K562 (cell line): Measurements from ENCODE around the gene NAT8L. TPM values are rescaled to one million over a fixed set of nuclear protein-coding genes. Genes with fewer than 3 reads are reported as not detected.

Source experiments
- ATAC-seq: fragments of 200-7000 bp; cut with Tn5 transposase; 3 replicates; pipeline ENCODE4 v1.9.1; 2020; ENCODE audit warnings: moderate library complexity
- BruUV-seq: library from RNA; stranded (reverse); fragments of 400-500 nt; replicated peaks from 2 replicates; lab custom pipeline; 2021; lab: Mats Ljungman, UMichigan
- CTCF ChIA-PET: fragments of 300-600 bp; formaldehyde crosslinking; extraction: SDS; loops from one replicate; lab custom pipeline; 2021; ENCODE audit warnings: low intra/inter-chr PET ratio; lab: Yijun Ruan, JAX
- POLR2A ChIA-PET: fragments of 300-600, 350-650 bp; sonication (Branson Sonifier 250); formaldehyde crosslinking; extraction: SDS; loops from one replicate; lab custom pipeline; 2021; ENCODE audit warnings: antibody characterized with exemption, inconsistent platforms; lab: Yijun Ruan, JAX
- DNase-seq, 4 experiments: peaks; one replicate each; pipeline versions ENCODE4 v3.0.0 to v3.0.0-alpha.2; 2011 to 2018; ENCODE audit warnings: low spot score in 3 of 4, mixed read lengths in 3 of 4; ENCODE audit errors: extremely low read depth in 1 of 4
- FAIRE-seq: peaks from 2 replicates; lab custom pipeline; 2011; peaks lifted over from hg19 to GRCh38; lab: Jason Lieb, UNC
- H2AFZ ChIP-seq: 2 replicates; pipeline ENCODE4 v1.6.0; 2011; ENCODE audit warnings: low read depth, low read length, control low read depth, inconsistent platforms
- H3K27ac ChIP-seq: fragments of 200-600 bp; 3 replicates; pipeline ENCODE4 v1.8.0; 2011; ENCODE audit warnings: low read depth, mild to moderate bottlenecking, control low read depth, inconsistent platforms, low read length, moderate library complexity, mixed read lengths; ENCODE audit errors: extremely low read depth
- H3K27me3 ChIP-seq, 2 experiments: fragments of 300-600 bp in 1 of 2; 2 replicates in 1 of 2; 3 replicates in 1 of 2; pipeline versions ENCODE4 v1.6.0 to v1.8.0; 2011; ENCODE audit warnings: inconsistent platforms in 2 of 2, low read length in 2 of 2, mild to moderate bottlenecking in 1 of 2, mixed read lengths in 1 of 2, moderate library complexity in 1 of 2; ENCODE audit not compliant: control insufficient read depth in 2 of 2, insufficient read depth in 2 of 2
- H3K36me3 ChIP-seq: fragments of 300-600 bp; 3 replicates; pipeline ENCODE4 v1.8.0; 2011; ENCODE audit warnings: mild to moderate bottlenecking, low read length, inconsistent platforms; ENCODE audit not compliant: control insufficient read depth, insufficient read depth
- H3K4me1 ChIP-seq, 2 experiments: fragments of 200-600 bp in 1 of 2; replicated peaks in 1 of 2; 2 replicates in 1 of 2; 3 replicates in 1 of 2; pipeline versions ENCODE4 v1.5.1 to v1.8.0; 2011; ENCODE audit warnings: inconsistent platforms in 2 of 2, low read length in 2 of 2, mild to moderate bottlenecking in 1 of 2, mixed read lengths in 1 of 2, moderate library complexity in 1 of 2; ENCODE audit not compliant: control insufficient read depth in 2 of 2, insufficient read depth in 2 of 2
- H3K4me2 ChIP-seq: 2 replicates; pipeline ENCODE4 v1.6.1; 2011; ENCODE audit warnings: low read length, control low read depth, inconsistent platforms, mixed read lengths; ENCODE audit not compliant: insufficient read depth
- H3K4me3 ChIP-seq: fragments of 200-600 bp; sonication (generic), shearing (Covaris generic); 2 replicates; pipeline ENCODE4 v1.5.1; 2016; ENCODE audit warnings: control low read depth, inconsistent platforms
- H3K79me2 ChIP-seq: fragments of 200-600 bp; 3 replicates; pipeline ENCODE4 v1.8.0; 2011; ENCODE audit warnings: low read length, inconsistent platforms; ENCODE audit not compliant: control insufficient read depth, insufficient read depth
- H3K9ac ChIP-seq, 2 experiments: 2 replicates each; pipeline versions ENCODE4 v1.6.0 to v1.6.1; 2011; ENCODE audit warnings: low read depth in 2 of 2, low read length in 2 of 2, control low read depth in 1 of 2, inconsistent platforms in 1 of 2, mild to moderate bottlenecking in 1 of 2, mixed read lengths in 1 of 2; ENCODE audit not compliant: insufficient read depth in 1 of 2
- H3K9me1 ChIP-seq: one replicate; pipeline ENCODE4 v1.6.0; 2011; ENCODE audit warnings: inconsistent platforms, mild to moderate bottlenecking, low read length, moderate library complexity; ENCODE audit not compliant: control insufficient read depth, insufficient read depth
- H3K9me3 ChIP-seq: replicated peaks from 2 replicates; pipeline ENCODE4 v1.5.1; 2011; ENCODE audit warnings: low read depth, low read length, inconsistent platforms; ENCODE audit not compliant: control insufficient read depth, insufficient read depth
- H4K20me1 ChIP-seq: replicated peaks from 2 replicates; pipeline ENCODE4 v1.6.1; 2011; ENCODE audit warnings: low read length, inconsistent platforms, mixed read lengths; ENCODE audit not compliant: control insufficient read depth, insufficient read depth
- E2F6 ChIP-seq, 2 experiments: IDR thresholded peaks; 2 replicates each; pipeline ENCODE4 v1.6.1; 2011; ENCODE audit warnings: borderline replicate concordance in 1 of 2, control low read depth in 1 of 2, low read depth in 1 of 2, low read length in 1 of 2, mild to moderate bottlenecking in 1 of 2, mixed read lengths in 1 of 2, moderate library complexity in 1 of 2; ENCODE audit not compliant: insufficient read depth in 1 of 2, insufficient read length in 1 of 2, poor library complexity in 1 of 2, severe bottlenecking in 1 of 2; ENCODE audit errors: extremely low read depth in 1 of 2
- FOS ChIP-seq: IDR thresholded peaks from 3 replicates; pipeline ENCODE4 v1.6.1; 2011; ENCODE audit not compliant: insufficient read length; ENCODE audit errors: extremely low read depth
- GABPB2 ChIP-seq: fragments of 250-450 bp; sonication (Bioruptor Pico); conservative IDR thresholded peaks from 2 replicates; pipeline ENCODE4 v1.5.1; 2021; ENCODE audit warnings: mild to moderate bottlenecking
- L3MBTL2 ChIP-seq: fragments of 450-650 bp; IDR thresholded peaks from 2 replicates; pipeline ENCODE4 v1.6.1; 2016; ENCODE audit warnings: mild to moderate bottlenecking, moderate library complexity
- NRF1 ChIP-seq, 2 experiments: fragments of 450-650 bp; IDR thresholded peaks in 1 of 2; conservative IDR thresholded peaks in 1 of 2; 2 replicates each; pipeline ENCODE4 v1.6.1; 2014; ENCODE audit warnings: mild to moderate bottlenecking in 2 of 2
- VEZF1 ChIP-seq: fragments of 200-800 bp; sonication (Bioruptor generic); IDR thresholded peaks from 2 replicates; pipeline ENCODE4 v1.6.1; 2017; ENCODE audit warnings: missing genetic modification characterization, missing compliant biosample characterization
- ZBTB11 ChIP-seq, 3 experiments: fragments of 200-800 bp in 1 of 3; fragments of 250-450 bp in 1 of 3; fragments of 450-650 bp in 1 of 3; sonication (Bioruptor Pico) in 1 of 3; sonication (Bioruptor generic) in 1 of 3; formaldehyde crosslinking in 1 of 3; IDR thresholded peaks; 2 replicates each; pipeline versions ENCODE4 v1.6.1 to v1.8.0; 2016 to 2022; ENCODE audit warnings: mild to moderate bottlenecking in 2 of 3, missing genetic modification characterization in 2 of 3, missing compliant biosample characterization in 1 of 3, moderate library complexity in 1 of 3
- ZBTB7A ChIP-seq: IDR thresholded peaks from 2 replicates; pipeline ENCODE4 v1.6.1; 2011; ENCODE audit warnings: low read depth, mild to moderate bottlenecking, low read length, moderate library complexity, borderline replicate concordance; ENCODE audit not compliant: control insufficient read depth
- ZNF12 ChIP-seq: sonication (generic); formaldehyde crosslinking; IDR thresholded peaks from 2 replicates; pipeline ENCODE4 v1.4.0; 2020; ENCODE audit warnings: mild to moderate bottlenecking, missing genetic modification reagents
- WGBS: fragments of 100-300 bp; shearing (Covaris generic); methylation state at CpG from one replicate; pipeline ENCODE4 v1.1.6; 2016; ENCODE audit warnings: low coverage, mixed read lengths; ENCODE audit not compliant: insufficient coverage; ENCODE audit errors: missing lambda C conversion rate; 5-methylcytosine and 5-hydroxymethylcytosine counted together
- in situ Hi-C: fragments of 300-500 bp; cut with MboI; formaldehyde crosslinking; loops from 4 replicates; pipeline ENCODE4 v1.15.0; 2018; ENCODE audit warnings: inconsistent platforms, mixed read lengths
- intact Hi-C: fragments of 100-400 bp; cut with micrococcal nuclease; formaldehyde crosslinking; loops from 2 replicates; pipeline ENCODE4 v1.14.2; 2022
- polyA plus RNA-seq, 8 experiments: library from polyadenylated mRNA; depleted of rRNA in 4 of 8; stranded (reverse) in 5 of 8; unstranded in 3 of 8; fragments of >200 nt; fragmentation: Nextera tagmentation in 2 of 8; fragmentation: Illumina TruSeq in 1 of 8; extraction: Ambion mirVana in 2 of 8; extraction: Trizol in 1 of 8; gene quantifications; 2 replicates each; pipeline versions ENCODE4 v1.2.1 to v1.2.3, GENCODE V29; 2011 to 2014; ENCODE audit warnings: inconsistent platforms in 1 of 8, missing spikeins in 1 of 8
- total RNA-seq, 7 experiments: library from RNA; depleted of rRNA in 6 of 7; stranded (reverse); fragments of >200 nt in 6 of 7; fragmentation: Illumina TruSeq in 2 of 7; extraction: Trizol in 2 of 7; gene quantifications; 2 replicates each; pipeline versions ENCODE4 v1.2.1 to v1.2.3, GENCODE V29; 2011 to 2021; ENCODE audit warnings: low replicate concordance in 1 of 7

NAT8L gene
- total and polyA plus RNA-seq, 9 of the 15 experiments (the other 6 are each of a cell fraction or from before 2014, with no cell fraction given): 0.06 to 11.0 (median 1.5) TPM

- TF ChIP-seq NRF1 (conservative IDR thresholded peaks at IDR 0.05 in 1 of 2, IDR thresholded peaks at IDR 0.05 in 1 of 2) (peak; percentile 96 to 97), GABPB2 (CRISPR knock-in tag) (no peak)
These were observed 17.6 kb upstream of the NAT8L start (continued) for GRCh38 chr4:2041239-2042130.

- no peaks in the 10 kb centered on the region for H4K20me1 ChIP-seq
- intact Hi-C loops: loop anchor here (5.0 kb wide), 1 partner anchor 35 kb away; the partner anchor contains the start of gene NELFA
- H3K9ac ChIP-seq: peak overlapping the region in 1 of 2 experiments; percentile 92; a peak in 1 of 4 replicates
- H3K9me1 ChIP-seq: no peaks in the 10 kb centered on the region
- peak overlapping the region; percentile 68 for H3K4me3 ChIP-seq
- BruUV-seq: no TSS peak
- H3K36me3 ChIP-seq: no peaks in the 10 kb centered on the region
- H3K27ac ChIP-seq: peak overlapping the region; percentile 58; the same call in 1 of the 3 replicates
- WGBS: 2% methylated on average over 12 of the region's 80 CpGs
- no peaks in the 10 kb centered on the region for H3K9me3 ChIP-seq
- peak; percentile 85 for ATAC-seq
- peak overlapping the region; percentile 68 for H3K4me2 ChIP-seq
- CTCF ChIA-PET: interaction anchor here (0.6 kb wide), 1 partner anchor 33 kb away, joined by 4 read pairs; no protein-coding TSS in a partner anchor
- no peaks in the 10 kb centered on the region for H3K27me3 ChIP-seq
- POLR2A ChIA-PET: no interaction called here
- H3K4me1 ChIP-seq: peaks cover 0 to 53% of the 10 kb centered on the region in 2 experiments; a peak in 2 of 5 replicates
- H2AFZ ChIP-seq: peak overlapping the region; percentile 89
- in situ Hi-C loops: no loop called here
- FAIRE-seq: no peak
- no peaks in the 10 kb centered on the region for H3K79me2 ChIP-seq
- peak; percentile 58 to 81 (median 76) for DNase-seq
- TF ChIP-seq ZBTB7A (peak; percentile 70; the same call in 1 of the 2 replicates), VEZF1 (CRISPR knock-in tag) (peak; percentile 94), E2F6 (IDR thresholded peaks at IDR 0.05; ENCODE audit: borderline replicate concordance in 1 of 2, extremely low read depth in 1 of 2, insufficient read depth in 1 of 2, insufficient read length in 1 of 2, low read depth in 1 of 2, low read length in 1 of 2, poor library complexity in 1 of 2, severe bottlenecking in 1 of 2) (peak; percentile 35 to 77), ZBTB11 (CRISPR knock-in tag; IDR thresholded peaks at IDR 0.05) (peak in 1 of 3 experiments; percentile 76; a peak in 2 of 6 replicates), L3MBTL2 (0 out of 2 replicates have a peak, but pooled peaks have one; percentile 23), FOS (no peak), ZNF12 (CRISPR knock-in tag) (peak; percentile 35; the same call in 1 of the 2 replicates)
These were observed 16.8 kb upstream of the NAT8L start for GRCh38 chr4:2042204-2042946.
